Nephron (organoid): Measurements from ENCODE around the gene MFNG.
A peak's percentile ranks its signal among the peaks of the same experiment; 100 is the strongest.

Experiments
- H3K27ac Mint-ChIP-seq, 3 experiments: 2 replicates each; pipeline ENCODE4 v1.8.0; 2020; ENCODE audit warnings: mixed read lengths in 3 of 3, mild to moderate bottlenecking in 2 of 3, moderate library complexity in 1 of 3
- H3K27me3 Mint-ChIP-seq: 2 replicates; pipeline ENCODE4 v1.8.0; 2021; ENCODE audit warnings: low read depth, mild to moderate bottlenecking, moderate library complexity, mixed read lengths
- H3K36me3 Mint-ChIP-seq: 2 replicates; pipeline ENCODE4 v1.8.0; 2020; ENCODE audit warnings: low read depth, mixed read lengths
- H3K4me1 Mint-ChIP-seq: 2 replicates; pipeline ENCODE4 v1.8.0; 2020; ENCODE audit warnings: mixed read lengths
- H3K4me3 Mint-ChIP-seq, 3 experiments: 2 replicates each; pipeline ENCODE4 v1.8.0; 2020; ENCODE audit warnings: mild to moderate bottlenecking in 3 of 3, mixed read lengths in 3 of 3, moderate library complexity in 2 of 3
- H3K9me3 Mint-ChIP-seq: 2 replicates; pipeline ENCODE4 v1.8.0; 2020; ENCODE audit warnings: mixed read lengths
- TF ChIP-seq, protein P1 (sequence below), 3 experiments: fragments of 200-600 bp; sonication (generic); IDR thresholded peaks; one replicate each; pipeline ENCODE4 v1.5.0; 2021; ENCODE audit warnings: antibody characterized with exemption in 3 of 3; ENCODE audit not compliant: unreplicated experiment in 3 of 3

Gene MFNG

DNA sequence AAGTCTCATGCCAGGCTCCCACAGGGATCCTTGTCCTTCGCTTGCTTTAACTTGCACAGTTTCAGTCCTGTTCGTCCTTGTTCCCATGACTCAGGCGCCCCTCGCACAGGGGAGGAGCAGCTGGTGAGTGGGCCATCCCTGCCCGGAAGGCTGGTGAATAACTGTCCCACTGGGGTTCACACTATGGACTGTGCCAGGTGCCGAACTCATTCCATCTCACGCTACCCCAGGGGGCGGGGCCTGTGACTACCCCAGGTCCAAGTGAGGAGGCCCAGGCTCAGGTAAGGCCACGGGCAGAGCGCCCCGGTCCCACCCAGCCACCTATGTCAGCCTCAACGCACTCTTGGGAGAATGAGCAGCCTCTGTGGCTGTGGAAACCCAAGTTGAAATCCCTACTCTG lies 40.2 kb upstream of the MFNG start:
- TF ChIP-seq, protein P1, sequence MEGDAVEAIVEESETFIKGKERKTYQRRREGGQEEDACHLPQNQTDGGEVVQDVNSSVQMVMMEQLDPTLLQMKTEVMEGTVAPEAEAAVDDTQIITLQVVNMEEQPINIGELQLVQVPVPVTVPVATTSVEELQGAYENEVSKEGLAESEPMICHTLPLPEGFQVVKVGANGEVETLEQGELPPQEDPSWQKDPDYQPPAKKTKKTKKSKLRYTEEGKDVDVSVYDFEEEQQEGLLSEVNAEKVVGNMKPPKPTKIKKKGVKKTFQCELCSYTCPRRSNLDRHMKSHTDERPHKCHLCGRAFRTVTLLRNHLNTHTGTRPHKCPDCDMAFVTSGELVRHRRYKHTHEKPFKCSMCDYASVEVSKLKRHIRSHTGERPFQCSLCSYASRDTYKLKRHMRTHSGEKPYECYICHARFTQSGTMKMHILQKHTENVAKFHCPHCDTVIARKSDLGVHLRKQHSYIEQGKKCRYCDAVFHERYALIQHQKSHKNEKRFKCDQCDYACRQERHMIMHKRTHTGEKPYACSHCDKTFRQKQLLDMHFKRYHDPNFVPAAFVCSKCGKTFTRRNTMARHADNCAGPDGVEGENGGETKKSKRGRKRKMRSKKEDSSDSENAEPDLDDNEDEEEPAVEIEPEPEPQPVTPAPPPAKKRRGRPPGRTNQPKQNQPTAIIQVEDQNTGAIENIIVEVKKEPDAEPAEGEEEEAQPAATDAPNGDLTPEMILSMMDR (IDR thresholded peaks at IDR 0.05; ENCODE audit: unreplicated experiment in 3 of 3): no peak
- H3K4me1 Mint-ChIP-seq: peaks cover 13% of the 10 kb centered on the region
- H3K36me3 Mint-ChIP-seq: no peaks in the 10 kb centered on the region
- H3K27ac Mint-ChIP-seq: no peak overlapping the region
- no peak overlapping the region for H3K4me3 Mint-ChIP-seq
- no peaks in the 10 kb centered on the region for H3K9me3 Mint-ChIP-seq
- peaks cover 10% of the 10 kb centered on the region for H3K27me3 Mint-ChIP-seq

DNA sequence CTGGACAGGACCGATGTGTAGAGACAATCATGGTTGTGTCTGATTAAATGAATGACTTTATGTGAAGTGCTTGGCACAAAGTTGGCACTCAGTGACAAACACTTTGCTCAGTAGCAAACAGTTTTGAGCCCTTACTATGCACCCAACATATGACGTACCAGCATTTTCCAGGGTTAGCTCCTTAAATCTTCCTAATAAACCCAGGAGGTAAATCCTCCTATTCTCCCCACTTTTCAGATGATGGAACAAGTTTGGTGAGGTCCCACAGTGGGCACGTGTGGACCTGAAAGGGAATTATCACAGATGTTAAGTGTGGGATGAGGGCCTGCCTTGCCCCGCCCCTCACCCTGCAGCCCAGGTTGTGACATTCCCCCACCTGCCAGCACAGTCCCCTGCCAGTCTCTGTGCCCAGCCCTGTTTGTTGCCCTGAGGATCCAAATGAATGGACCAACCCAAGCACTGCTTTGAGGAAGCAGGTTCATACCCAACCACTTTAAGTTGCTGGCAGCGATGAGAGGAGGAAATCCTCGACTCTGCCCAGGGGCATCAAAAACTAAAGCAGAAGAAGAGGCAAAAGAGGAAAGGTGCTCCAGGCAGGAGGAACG lies 39.7 kb upstream of the MFNG start:
- H3K9me3 Mint-ChIP-seq: no peaks in the 10 kb centered on the region
- H3K4me3 Mint-ChIP-seq: no peak overlapping the region
- TF ChIP-seq, protein P1 (IDR thresholded peaks at IDR 0.05; ENCODE audit: unreplicated experiment in 3 of 3): no peak
- H3K4me1 Mint-ChIP-seq: peaks cover 18% of the 10 kb centered on the region
- peaks cover 16% of the 10 kb centered on the region for H3K27me3 Mint-ChIP-seq
- no peaks in the 10 kb centered on the region for H3K36me3 Mint-ChIP-seq
- H3K27ac Mint-ChIP-seq: no peak overlapping the region

DNA sequence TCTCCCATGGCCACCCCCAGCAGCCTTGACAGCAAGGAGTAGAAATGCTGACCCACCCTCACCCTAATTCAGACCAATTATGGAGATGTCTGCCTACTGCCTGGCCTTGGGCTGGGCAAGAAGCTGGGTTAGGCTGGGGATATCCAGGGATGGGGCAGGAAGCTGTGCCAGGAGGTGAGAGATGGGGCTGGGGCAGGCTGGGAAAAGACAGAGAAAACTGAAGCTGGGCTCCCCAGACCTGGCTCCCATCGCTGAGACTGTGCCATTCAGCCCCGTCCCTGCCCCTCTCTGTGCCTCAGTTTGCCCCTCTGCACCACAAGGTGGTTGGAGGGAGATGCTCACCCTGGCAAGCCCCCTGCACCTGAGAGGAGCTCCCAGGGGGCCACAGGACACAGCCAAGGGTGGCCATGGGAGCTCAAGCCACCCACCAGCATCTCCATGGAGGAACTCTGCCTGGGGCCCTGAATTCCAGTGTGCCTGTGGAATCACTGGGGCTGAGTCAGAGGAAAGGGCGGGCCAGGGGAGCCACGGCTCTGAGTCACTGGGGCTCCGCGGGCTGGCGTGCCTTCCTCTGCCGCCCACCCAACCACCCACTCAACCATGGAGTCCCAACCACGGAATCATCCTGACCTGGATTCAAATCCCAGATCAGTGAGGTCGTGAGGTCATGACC lies 39.0 kb upstream of the MFNG start:
- Mint-ChIP-seq H3K4me1 (peaks cover 21% of the 10 kb centered on the region), H3K27me3 (peaks cover 19% of the 10 kb centered on the region), H3K4me3 (no peak overlapping the region), H3K9me3 (no peaks in the 10 kb centered on the region), H3K27ac (no peak overlapping the region), H3K36me3 (no peaks in the 10 kb centered on the region)
- TF ChIP-seq, protein P1 (IDR thresholded peaks at IDR 0.05; ENCODE audit: unreplicated experiment in 3 of 3): no peak

DNA sequence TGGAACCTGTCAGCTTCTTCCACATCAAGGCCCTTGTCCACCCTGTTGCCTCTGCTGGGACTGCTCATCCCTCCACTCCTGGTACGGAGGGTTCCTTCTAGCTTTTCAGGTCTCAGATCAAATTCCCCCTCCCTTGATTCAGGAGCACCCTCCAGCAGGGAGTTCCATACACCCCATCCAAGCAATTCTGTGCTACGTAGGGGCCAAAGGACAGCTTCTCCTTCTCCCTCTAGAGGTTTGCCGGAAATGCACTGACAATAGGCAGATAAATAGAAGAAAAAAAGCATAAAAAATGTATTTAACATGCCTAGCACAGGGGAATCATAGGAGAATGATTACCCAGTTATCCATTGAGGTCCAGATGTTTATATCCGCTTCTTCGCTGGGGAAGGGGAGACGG lies 36.3 kb upstream of the MFNG start:
- Mint-ChIP-seq H3K27me3 (peaks cover 28% of the 10 kb centered on the region), H3K4me1 (peaks cover 28% of the 10 kb centered on the region), H3K9me3 (no peaks in the 10 kb centered on the region), H3K36me3 (no peaks in the 10 kb centered on the region), H3K27ac (peak overlapping the region; percentile 25 to 78 (median 60)), H3K4me3 (peak overlapping the region; percentile 21 to 41 (median 25))
- TF ChIP-seq, protein P1 (IDR thresholded peaks at IDR 0.05; ENCODE audit: unreplicated experiment in 3 of 3): no peak

DNA sequence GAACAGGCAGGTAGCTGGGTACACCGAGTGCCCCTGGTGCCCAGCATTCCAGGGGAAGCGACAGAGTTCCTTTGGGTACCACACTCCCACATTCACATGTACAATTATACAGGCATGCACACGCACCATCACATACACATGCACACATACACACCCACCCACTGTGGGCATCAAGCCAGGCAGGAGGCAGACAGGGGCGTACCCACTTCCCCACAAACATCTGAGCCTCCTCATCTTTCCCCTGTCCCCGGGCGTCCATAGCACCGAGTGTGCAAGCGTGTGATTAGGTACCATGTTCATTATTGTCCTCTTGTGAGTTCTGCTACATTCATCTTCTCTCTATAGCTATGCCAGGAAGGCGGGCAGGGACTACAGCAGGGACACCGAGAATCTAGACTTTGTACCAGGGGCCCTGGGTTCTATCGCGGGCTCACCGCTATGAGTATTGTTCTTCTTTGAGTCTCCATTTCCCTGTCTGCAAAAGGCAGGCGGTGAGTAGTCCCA lies 35.1 kb upstream of the MFNG start:
- peak overlapping the region; percentile 65 to 78 (median 70) for H3K4me3 Mint-ChIP-seq
- TF ChIP-seq, protein P1 (IDR thresholded peaks at IDR 0.05; ENCODE audit: unreplicated experiment in 3 of 3): no peak
- peaks cover 6% of the 10 kb centered on the region for H3K36me3 Mint-ChIP-seq
- H3K27me3 Mint-ChIP-seq: peaks cover 29% of the 10 kb centered on the region
- H3K27ac Mint-ChIP-seq: peak overlapping the region; percentile 25 to 78 (median 53)
- peaks cover 28% of the 10 kb centered on the region for H3K4me1 Mint-ChIP-seq
- H3K9me3 Mint-ChIP-seq: peaks cover under 1% of the 10 kb centered on the region
